HG03066 (cell line): Measurements from ENCODE around the gene ABCB10.
"Not testable (repeated sequence)": the region's sequence is repeated elsewhere in the genome, so short reads cannot be mapped to it uniquely, and the experiment has no call there.

Experiments used
- ATAC-seq: cut with Tn5 transposase; IDR thresholded peaks from one replicate; pipeline ENCODE4 v1.9.1; 2021; ENCODE audit warnings: low read depth; ENCODE audit not compliant: unreplicated experiment

ABCB10 gene

DNA sequence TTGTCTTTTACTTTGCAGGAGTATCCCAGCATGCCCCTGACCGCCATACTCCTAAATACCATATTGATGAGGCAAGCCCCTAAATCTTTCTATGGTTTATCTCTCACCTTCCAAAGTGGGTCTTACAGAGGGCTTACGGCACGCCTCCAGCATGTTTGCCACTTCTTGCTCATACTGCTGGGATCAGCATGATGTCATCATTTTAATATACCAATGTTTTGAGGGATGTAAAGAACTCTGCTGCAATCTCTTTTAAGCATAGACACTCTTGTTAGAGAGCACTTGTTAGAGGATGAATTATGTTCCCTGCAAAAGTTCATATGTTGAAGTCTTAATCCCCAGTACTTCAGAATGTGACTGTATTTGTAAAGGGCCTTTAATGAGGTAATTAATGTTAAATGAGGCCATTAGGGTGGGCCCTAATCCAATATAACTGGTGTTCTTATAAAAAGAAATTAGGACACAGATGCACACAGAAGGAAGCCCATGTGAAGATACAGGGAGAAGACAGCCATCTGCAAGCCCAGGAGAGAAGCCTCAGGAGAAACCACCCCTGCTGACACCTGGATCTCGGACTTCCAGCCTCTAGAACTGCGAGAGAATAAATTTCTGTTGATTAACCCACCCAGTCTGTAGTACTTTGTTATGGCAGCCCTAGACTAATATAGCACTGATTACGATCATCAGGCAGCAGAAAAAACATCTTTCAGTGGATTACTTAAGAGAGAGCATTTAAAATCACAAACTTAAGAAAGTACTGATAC, 16.4 kb upstream of the ABCB10 start:
- no peak for ATAC-seq

DNA sequence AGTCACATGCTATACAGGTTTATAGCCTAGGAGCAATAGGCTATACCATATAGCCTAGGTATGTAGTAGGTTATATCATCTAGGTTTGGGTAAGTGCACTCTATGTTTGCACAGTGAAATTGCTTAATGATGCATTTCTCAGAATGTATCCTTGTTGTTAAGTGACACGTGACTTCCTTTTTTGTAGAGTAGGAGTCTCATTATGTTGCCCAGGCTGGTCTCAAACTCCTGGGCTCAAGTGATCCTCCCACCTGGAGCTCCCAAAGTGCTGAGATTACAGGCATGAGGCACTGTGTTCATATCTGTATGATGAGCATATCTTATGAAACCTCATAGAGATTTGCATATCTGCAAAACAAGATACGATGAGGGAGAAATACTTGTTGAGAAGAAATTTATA, 13.8 kb upstream of the ABCB10 start:
- ATAC-seq = no peak

DNA sequence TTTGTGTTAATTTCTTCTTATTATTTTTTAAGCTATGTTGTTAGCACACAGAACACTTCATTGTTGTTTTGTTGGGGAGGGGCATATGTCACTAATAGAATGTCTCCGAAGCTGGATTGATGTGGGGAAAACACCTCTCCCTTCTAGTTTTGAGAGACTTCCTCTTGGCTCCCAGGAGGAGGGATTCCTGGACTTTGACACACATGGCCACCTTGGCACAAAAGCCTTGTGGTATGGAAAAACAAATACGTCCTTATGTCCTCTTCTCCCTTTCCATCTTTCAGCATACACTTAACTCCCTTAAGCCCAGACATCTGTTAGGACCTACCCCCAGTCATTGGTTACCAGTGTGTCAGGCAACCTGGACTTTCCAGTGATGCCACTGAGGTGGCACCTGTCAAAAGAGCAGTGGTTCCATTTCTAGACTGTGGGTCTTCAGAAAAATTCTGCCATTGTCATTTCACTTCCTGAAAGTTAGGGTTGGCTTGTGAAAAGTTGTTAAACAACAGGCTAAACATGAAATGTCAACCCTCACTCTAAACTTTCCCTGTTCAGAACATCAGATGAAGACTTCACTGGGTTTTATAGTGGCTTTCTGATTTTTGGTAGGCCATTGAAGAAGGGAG, 12.5 kb upstream of the ABCB10 start:
- no peak for ATAC-seq

DNA sequence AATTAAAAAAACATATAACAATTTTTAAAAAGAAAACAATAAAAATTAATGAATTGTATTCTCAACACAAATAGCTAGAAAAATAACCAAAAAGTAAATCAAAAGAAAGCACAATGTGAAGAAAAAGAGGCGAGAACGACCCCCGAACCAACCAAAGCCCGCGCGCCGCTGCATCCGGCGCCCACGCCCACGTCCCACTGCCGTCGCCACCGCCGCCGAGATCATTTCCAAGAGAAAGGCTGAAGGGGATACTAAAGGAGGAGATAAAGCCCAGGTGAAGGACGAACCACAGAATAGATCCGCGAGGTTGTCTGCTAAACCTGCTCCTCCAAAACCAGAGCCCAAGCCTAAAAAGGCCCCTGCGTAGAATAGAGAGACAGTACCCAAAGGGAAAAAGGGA, 11.8 kb upstream of the ABCB10 start:
- ATAC-seq = no peak

DNA sequence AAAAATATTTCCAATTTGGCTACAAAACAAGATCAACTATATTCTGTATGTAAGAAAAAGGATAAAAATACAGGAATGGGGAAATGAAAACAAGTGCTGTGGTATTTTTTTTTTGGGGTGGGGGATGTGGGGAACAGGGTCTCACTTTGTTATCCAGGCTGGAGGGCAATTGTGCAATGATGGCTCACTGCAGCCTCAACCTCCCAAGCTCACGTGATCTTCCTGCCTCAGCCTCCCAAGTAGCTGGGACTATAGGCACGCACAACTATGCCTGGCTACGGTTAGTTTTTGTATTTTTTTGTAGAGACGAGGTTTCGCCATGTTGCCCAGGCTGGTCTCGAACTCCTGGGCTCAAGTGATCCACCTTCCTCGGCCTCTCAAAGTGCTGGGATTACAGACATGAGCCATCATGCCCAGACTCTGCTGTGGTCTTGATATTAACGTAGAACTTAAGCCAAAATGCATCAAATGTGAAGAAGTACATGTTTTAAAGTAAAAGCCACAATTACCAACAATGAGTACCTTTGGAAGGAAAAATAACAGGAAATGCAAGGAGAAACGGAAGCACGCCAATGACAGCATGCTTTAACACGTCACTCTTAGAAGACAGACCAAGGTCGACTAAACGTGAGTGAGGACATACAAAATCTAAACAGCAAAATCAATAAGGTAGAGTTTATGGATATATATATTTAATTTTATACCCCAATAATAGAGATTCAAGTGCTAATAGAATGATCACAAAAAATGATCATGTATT, 8.8 kb upstream of the ABCB10 start:
- ATAC-seq = no peak

DNA sequence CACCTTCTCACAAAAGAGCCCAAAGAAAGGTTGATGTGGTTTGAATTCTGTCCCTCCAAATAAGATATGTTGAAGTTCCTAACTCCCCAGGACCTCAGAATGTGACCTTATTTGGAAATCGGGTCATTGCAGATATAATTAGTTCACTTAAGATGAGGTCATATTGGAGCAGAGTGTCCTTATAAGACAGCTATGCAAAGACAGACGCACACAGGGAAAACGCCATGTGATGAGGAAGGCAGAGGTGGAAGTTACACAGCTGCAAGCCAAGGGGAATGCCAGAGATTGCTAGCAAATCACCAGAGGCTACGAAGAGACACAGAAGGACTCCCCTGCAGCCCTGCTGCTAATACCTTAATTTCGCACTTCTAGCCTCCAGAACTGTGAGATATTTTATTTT, 5.2 kb upstream of the ABCB10 start:
- ATAC-seq = no peak

DNA sequence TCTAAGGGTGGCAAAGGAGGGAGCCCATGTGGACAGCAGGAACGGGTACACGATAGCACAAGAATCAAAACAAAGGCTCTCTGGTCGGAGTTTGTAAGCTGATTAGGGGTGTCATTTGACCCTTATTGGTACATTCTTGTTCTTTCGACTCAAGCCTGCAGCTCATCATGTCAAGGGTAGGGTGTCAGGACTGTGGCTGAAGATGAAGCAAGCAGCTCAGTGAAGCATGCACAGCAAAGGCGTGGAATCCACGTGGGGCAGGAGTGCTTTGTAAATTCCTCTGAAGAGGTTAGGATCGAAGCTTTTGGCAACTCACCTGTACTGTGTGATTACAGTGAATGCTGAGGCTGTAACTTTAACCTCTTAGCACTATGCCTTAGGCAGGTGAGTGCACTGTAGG, 4.7 kb upstream of the ABCB10 start:
- ATAC-seq = no peak

DNA sequence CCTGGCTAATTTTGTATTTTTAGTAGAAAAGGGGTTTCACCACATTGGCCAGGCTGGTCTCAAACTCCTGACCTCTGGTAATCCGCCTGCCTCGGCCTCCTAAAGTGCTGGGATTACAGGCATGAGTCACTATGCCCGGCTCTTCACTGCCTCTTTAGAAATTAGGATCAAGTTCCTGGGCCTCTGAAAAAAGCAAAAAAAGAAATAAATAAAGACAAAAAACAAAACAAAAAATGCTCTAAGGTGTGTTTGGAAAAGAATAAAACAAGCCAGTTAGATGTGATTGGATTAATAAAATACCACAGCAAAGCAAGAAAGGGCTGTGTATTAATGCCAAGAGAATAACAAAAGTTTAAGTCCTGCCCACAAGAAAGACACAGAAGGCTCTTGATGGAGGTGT, 4.2 kb upstream of the ABCB10 start:
- no peak for ATAC-seq

DNA sequence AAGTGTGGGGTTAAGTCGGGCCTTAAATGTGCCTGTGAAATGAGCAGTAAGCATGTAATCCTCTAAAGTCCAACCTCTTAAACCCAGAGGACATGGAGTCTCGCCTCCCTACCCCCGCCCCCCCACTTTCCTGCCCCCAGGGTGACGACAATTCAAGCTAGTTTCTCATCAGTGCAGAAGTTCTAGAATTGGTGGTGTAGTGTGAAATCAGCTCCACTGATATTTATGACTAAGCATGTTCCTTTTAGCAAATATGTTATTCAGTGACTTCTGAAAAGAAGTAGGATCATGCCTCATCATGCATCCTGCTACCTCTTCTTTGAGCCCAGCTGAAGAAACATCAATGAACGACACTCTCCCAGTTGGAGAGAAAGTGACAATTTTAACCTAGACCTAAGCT, 2.6 kb upstream of the ABCB10 start:
- ATAC-seq = no peak

DNA sequence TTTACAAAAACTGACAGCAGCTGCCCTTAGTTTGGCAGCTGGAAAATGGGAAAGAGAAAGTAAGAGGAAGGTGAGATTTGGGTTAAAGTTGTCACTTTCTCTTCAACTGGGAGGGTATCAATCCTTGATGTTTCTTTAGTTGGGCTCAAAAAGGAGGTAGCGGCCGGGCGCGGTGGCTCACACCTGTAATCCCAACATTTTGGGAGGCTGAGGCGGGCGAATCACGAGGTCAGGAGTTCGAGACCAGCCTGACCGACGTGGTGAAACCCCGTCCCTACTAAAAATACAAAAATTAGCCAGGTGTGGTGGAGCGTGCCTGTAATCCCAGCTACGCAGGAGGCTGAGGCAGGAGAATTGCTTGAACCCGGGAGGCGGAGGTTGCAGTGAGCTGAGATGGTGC, 1.6 kb upstream of the ABCB10 start:
- ATAC-seq = not testable (repeated sequence)

DNA sequence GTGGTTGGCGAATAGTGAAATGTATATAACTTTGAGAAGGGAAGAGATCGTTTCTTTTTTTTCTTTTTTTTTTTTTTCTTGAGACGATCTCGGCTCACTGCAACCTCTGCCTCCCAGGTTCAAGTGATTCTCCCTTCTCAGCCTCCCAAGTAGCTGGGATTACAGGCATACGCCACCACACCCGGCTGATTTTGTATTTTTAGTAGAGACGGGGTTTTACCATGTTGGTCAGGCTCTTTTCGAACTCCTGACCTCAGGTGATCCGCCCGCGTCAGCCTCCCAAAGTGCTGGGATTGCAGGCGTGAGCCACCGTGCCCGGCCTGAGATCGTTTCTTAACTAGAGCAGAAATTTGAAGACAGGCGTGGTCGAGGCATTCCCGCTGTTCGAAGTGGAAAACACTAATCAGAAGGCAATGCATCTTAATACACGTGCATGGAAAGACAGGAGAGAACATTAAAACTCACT, 862 bp upstream of the ABCB10 start:
- not testable (repeated sequence) for ATAC-seq

DNA sequence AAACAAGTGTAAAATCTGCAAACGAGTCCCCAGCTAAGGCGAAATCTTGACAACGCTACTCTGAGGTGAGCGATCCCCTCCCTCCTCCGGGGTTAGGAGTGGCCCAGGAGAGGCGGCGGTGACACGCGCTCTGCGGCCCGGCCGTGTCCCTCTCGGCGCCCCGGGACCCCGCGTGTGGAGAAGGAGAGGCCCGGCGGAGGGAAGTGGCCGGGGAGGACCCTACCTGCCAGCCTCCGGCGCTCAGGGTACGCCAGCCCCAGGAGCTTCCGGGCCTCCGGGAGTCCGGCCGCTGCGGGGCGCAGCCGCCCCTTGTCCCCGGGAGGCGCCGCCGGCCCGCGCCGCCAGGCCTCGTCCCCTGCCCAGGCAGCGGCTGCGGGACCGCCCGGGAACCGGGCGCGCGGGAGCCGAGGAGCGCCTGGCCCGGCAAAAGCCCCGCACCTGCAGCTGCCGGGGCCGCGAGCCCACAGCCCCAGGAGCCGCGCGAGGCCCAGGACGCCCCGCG, 543 bp downstream of the ABCB10 start:
- peak; percentile 34 for ATAC-seq

DNA sequence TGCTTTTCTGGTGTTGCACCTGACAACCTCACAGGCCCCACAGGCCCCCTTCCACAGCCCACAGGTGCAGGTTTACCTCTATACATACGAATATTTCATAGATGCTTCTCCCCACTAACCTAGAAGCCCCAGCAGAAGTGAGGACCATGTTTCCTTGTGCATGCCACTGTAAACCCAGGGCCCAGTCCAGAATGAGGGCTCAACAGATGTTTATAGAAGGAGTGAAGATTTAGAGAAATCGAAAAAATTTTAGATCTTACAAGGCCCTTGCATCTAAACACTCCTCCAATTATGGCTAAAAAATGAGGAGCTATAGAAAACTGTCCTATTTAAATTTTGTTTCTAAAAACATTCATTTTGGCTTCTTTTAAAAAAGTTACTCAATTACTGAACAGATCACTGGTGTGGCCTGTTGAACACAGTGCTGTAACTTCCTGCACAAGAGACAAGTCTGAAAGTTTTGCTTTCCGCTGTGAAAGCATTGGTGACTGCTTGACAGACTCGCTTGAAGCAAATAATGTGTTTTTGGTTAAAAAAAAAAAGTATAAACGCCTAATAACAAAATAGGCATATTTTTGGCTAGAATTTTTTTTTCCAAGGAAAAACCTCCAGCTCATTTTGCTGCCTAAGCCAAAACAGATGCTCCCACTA, 1.2 kb downstream of the ABCB10 start:
- no peak for ATAC-seq

DNA sequence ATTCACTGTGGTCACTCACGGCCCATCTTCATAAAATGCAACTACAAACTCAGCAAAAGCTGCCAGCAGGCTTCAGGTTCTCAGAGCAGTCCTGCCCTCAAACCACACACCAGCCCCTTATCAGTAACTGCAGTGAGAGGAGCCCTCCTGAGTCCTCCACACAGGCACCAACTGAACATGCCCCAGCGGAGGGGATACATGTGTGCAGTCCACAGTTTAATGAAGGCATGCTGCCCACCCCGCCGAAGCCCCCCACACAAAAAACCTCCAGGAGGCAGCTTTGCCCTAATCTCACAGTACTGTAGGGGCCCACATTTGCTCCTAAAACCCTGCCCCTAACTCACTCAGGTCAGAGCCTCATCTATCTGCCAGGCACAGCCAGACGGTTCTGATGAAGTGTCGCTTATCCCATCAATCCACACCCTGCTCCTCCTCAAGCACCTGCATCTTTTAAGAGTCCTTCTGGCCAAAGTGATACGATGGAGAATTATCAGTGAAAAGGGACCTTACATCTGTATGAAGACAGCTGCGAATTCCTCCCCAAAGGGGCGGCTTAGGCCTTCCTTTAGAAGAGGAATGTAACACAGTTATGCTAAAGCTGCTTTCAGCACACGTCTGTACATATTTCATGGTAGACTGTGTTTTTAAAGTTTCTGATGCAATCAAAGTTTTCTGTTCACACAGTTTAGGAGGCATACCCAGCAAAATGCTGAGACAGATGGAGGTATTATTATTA, 3.5 kb downstream of the ABCB10 start:
- no peak for ATAC-seq

DNA sequence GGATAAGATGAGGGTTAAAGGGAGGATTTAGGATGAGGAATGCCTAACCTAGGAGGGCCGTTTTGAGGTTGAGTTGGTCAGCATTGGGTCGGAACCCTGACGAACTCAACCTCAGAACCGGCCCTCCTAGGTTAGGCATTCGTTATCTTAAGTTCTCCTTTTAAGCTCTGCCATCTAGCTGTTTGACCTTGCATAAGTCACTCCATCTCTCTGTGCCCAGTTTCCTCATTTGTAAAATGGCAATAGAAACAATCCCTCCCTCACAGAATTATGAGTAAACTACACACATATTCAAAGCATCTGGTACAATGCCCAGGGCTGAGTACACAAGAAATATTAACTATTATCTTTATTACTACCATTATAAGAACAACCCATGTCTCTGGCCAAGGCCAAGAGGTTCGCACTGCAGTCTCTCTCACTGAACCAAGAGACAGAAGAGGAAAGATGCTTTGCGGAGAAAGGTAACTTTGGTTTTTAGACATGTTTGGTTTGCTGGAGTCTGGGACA, 4.8 kb downstream of the ABCB10 start:
- ATAC-seq = no peak

DNA sequence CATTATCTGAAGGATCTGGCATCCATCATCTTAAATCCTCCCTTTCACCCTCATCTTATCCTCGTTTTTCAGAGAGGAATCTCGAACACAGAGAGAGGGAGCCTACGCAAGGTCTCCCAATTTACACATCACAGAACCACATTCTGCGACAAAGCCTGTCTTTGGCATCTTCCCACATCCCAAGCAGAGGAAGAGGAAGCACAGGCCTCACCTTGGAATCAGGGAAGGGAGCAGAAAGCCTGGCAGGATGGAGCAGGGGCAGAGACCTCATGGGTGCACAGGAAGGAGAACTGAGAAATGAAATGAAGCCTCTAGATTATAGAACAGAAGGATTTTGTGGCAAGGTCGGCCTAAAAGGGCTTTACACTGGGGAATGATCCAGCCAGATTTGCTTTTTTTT, 5.8 kb downstream of the ABCB10 start:
- no peak for ATAC-seq

DNA sequence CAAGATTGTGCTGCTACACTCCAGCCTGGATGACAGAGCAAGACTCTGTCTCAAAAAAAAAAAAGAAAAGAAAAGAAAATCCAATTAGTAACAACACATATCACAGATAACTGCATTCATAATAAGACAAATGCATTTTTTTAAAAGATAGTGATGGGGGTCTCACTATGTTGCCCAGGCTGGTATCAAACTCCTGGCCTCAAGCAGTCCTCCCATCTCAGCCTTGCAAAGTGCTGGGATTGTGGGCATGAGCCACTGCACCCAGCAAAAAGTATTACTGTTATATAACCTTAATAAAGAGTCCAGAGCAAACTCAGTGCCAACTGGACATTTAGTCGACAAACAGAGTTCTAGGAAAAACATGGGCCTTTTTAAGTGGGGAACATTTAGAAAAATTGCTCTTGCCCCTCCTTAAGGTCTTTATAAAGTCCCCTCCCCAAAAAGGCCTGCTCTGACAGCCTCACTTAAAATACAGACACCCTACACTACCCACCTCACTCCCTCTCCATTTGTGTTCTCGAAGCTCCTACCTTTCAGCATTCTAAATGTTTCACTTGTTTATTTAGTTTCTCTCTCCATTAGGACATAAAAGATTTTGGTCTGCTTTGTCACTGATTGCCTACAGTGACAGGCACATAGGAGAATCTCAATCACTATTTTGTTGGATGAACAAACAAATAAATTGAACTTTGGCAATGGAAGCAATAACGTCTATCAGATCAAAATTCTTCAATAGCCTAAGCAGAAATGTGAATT, 7.5 kb downstream of the ABCB10 start:
- ATAC-seq = no peak

DNA sequence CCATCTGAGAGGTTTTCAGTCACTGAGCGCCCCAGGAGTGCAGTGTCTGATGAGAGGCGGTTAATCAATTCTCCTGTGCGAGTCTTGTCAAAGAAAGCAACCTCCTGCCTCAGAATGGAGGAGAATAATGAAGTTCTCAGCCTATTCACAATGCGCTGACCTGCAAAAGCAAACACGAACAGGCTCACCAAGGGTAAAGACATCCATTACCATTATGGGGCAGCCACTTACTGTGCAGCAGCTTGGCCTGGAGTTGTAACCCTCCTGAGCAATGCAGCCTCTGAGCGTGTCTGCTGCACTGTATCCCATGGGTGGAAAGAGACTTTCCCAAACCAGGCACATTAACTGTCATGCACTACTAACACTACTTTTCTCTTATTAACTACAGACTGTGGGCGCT, 11.0 kb downstream of the ABCB10 start:
- no peak for ATAC-seq

DNA sequence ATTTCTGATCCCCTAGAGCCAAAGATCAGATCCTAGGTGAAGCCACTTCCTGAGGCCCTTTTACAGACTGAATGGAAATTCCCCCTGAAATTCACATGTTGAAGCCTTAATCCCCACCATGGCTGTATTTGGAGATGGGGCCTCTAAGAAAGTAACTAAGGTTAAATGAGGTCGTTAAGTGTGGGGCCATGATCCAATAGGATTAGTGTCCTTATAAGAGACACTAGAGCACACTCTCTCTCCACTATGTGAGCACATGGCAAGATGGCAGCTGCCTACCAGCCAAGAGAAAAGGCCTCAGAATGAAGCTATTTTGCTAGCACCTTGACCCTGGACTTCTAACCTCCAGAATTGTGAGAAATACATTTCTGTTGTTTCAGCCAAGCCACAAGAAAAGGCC, 13.9 kb downstream of the ABCB10 start:
- no peak for ATAC-seq
